Pancreas (tissue), 10 donors: ENCODE results near the gene CCDC17. TPM values are rescaled to one million over a fixed set of nuclear protein-coding genes. Genes with fewer than 3 reads are reported as not detected.

Source experiments
- ATAC-seq, 4 donors: fragments of 200-7000 bp; cut with Tn5 transposase; one replicate each; pipeline versions ENCODE4 v1.8.0 to v1.9.1; 2020; ENCODE audit warnings: mild to moderate bottlenecking in 4 of 4, moderate library complexity in 4 of 4
- DNase-seq, 6 donors: peaks; one replicate each; pipeline ENCODE4 v3.0.0-alpha.2; 2020
- FAIRE-seq: peaks from 2 replicates; lab custom pipeline; 2012; peaks lifted over from hg19 to GRCh38; lab: Jason Lieb, UNC
- H3K27ac ChIP-seq, 4 donors: fragments of 200-600 bp; sonication (generic); 1 replicate in 3 of 4; 2 replicates in 1 of 4; pipeline versions ENCODE4 v1.5.0 to v1.8.0; 2020
- H3K27me3 ChIP-seq, 4 donors: fragments of 200-600 bp; one replicate each; pipeline ENCODE4 v1.8.0; 2021
- H3K36me3 ChIP-seq, 3 donors: fragments of 200-600 bp; sonication (generic) in 1 of 3; one replicate each; pipeline versions ENCODE4 v1.5.0 to v1.8.0; 2020 to 2021
- H3K4me1 ChIP-seq, 3 donors: fragments of 200-600 bp; one replicate each; pipeline ENCODE4 v1.8.0; 2021
- H3K4me3 ChIP-seq, 4 donors: fragments of 200-600 bp; sonication (generic) in 2 of 4; one replicate each; pipeline versions ENCODE4 v1.5.0 to v1.8.0; 2020 to 2021
- H3K9me3 ChIP-seq, 4 donors: fragments of 200-600 bp; one replicate each; pipeline ENCODE4 v1.8.0; 2021
- WGBS, 2 donors: extraction: QIAGEN DNeasy Blood & Tissue Kit; methylation state at CpG; one replicate each; pipeline ENCODE4 v1.1.7; 2013; 5-methylcytosine and 5-hydroxymethylcytosine counted together
- intact Hi-C, 3 donors: fragments of 100-400 bp; cut with DNase I; formaldehyde crosslinking; loops; one replicate each; pipeline versions ENCODE4 v1.11.1 to v1.14.2; 2022
- polyA plus RNA-seq, 2 donors: library from polyadenylated mRNA; stranded (reverse); fragments of 200-250 nt; gene quantifications; one replicate each; pipeline ENCODE4 v1.2.3, GENCODE V29; 2013
- total RNA-seq, 6 donors: library from RNA; stranded (reverse); fragmentation: NEBNext Ultra II Directional in 4 of 6; extraction: Animal tissue kit (Norgen Biotek cat#: 25700) in 4 of 6; gene quantifications; one replicate each; pipeline versions ENCODE4 v1.2.1 to v1.2.4, GENCODE V29; 2021 to 2023
- TF ChIP-seq, protein P1 (sequence below), 4 donors: fragments of 200-600 bp; sonication (generic) in 3 of 4; IDR thresholded peaks; one replicate each; pipeline versions ENCODE4 v1.5.0 to v1.8.0; 2021; ENCODE audit warnings: antibody characterized with exemption in 4 of 4
- donor health status: healthy with polysubstance abuse.
- donor health status: DM: no; HTN: no; CAD: no; lungs with moderate emphysema.
- donor health status: DM: no; HTN: no; CAD: no.
- donor health status: control.
- donor health status: control.
- donor health status: Bipolar disorder and iron deficiency.
- donor health status: DM: yes; HTN: yes; CAD: no.
- donor health status: DM: no; HTN: no; CAD: no.
- donor health status: DM: no; HTN: no; CAD: no.
- donor health status: DM: yes; HTN: yes; CAD: no.

The CCDC17 gene
- total and polyA plus RNA-seq, 8 donors, result 0.64 to 2.3 (median 1.4) TPM

- no peak for DNase-seq
- Histone ChIP-seq H3K27me3 (no peaks in the 10 kb centered on the region), H3K27ac (no peak overlapping the region), H3K36me3 (no peaks in the 10 kb centered on the region), H3K4me3 (no peak overlapping the region), H3K4me1 (peaks cover 0 to 15% (median 7%) of the 10 kb centered on the region in 3 donors), H3K9me3 (no peaks in the 10 kb centered on the region)
- FAIRE-seq, result no peak
- intact Hi-C loops, result no loop called here
- TF ChIP-seq, protein P1, sequence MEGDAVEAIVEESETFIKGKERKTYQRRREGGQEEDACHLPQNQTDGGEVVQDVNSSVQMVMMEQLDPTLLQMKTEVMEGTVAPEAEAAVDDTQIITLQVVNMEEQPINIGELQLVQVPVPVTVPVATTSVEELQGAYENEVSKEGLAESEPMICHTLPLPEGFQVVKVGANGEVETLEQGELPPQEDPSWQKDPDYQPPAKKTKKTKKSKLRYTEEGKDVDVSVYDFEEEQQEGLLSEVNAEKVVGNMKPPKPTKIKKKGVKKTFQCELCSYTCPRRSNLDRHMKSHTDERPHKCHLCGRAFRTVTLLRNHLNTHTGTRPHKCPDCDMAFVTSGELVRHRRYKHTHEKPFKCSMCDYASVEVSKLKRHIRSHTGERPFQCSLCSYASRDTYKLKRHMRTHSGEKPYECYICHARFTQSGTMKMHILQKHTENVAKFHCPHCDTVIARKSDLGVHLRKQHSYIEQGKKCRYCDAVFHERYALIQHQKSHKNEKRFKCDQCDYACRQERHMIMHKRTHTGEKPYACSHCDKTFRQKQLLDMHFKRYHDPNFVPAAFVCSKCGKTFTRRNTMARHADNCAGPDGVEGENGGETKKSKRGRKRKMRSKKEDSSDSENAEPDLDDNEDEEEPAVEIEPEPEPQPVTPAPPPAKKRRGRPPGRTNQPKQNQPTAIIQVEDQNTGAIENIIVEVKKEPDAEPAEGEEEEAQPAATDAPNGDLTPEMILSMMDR (IDR thresholded peaks at IDR 0.05), result no peak
- ATAC-seq, result no peak
- WGBS, 2 donors, result 65 to 72% methylated on average over 8 of the region's 8 CpGs
These were observed 43.7 kb upstream of the CCDC17 start for GRCh38 chr1:45667321-45668111.

DNA sequence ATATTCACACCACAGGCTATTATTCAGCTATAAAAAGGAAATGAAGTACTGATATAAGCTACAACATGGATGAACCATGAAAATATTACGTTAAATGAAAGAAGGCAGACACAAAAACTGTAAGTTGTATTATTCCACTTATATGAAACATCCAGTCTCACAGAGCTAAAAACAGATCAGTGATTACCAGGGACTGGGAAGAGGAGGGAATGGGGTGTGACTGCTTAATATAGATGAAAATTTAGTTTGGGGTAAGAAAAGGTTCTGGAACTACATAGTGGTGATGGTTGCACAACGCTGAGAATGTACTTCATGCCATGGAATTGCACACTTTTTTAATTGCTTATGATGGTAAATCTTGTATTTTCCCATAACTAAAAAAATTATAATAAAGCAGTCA lies 43.0 kb upstream of the CCDC17 start:
- FAIRE-seq (no peak), DNase-seq (no peak), ATAC-seq (no peak)
- intact Hi-C loops, result no loop called here
- Histone ChIP-seq H3K4me3 (no peak overlapping the region), H3K36me3 (no peaks in the 10 kb centered on the region), H3K27me3 (no peaks in the 10 kb centered on the region), H3K9me3 (no peaks in the 10 kb centered on the region), H3K27ac (no peak overlapping the region), H3K4me1 (peaks cover 0 to 15% (median 7%) of the 10 kb centered on the region in 3 donors)
- TF ChIP-seq, protein P1 (IDR thresholded peaks at IDR 0.05), result no peak
- 89% methylated on average over 2 of the region's 2 CpGs for WGBS, 2 donors

GRCh38 chr1:45660336-45660735 lies 36.5 kb upstream of the CCDC17 start:
- Histone ChIP-seq H3K27me3 (no peaks in the 10 kb centered on the region), H3K4me1 (no peaks in the 10 kb centered on the region), H3K9me3 (no peaks in the 10 kb centered on the region), H3K36me3 (peaks cover 0 to 53% (median 4%) of the 10 kb centered on the region in 3 donors), H3K4me3 (no peak overlapping the region), H3K27ac (no peak overlapping the region)
- FAIRE-seq, result no peak
- 47 to 55% methylated on average over 2 of the region's 2 CpGs for WGBS, 2 donors
- DNase-seq, result no peak
- ATAC-seq, result no peak
- TF ChIP-seq, protein P1 (IDR thresholded peaks at IDR 0.05), result no peak
- intact Hi-C loops, result no loop called here

GRCh38 chr1:45659222-45659621 lies 35.4 kb upstream of the CCDC17 start:
- TF ChIP-seq, protein P1 (IDR thresholded peaks at IDR 0.05), result no peak
- ATAC-seq (no peak), DNase-seq (no peak), FAIRE-seq (no peak)
- Histone ChIP-seq H3K9me3 (no peaks in the 10 kb centered on the region), H3K4me3 (no peak overlapping the region), H3K4me1 (no peaks in the 10 kb centered on the region), H3K36me3 (peaks cover 0 to 63% (median 4%) of the 10 kb centered on the region in 3 donors), H3K27me3 (no peaks in the 10 kb centered on the region), H3K27ac (no peak overlapping the region)
- 97 to 100% methylated on average over 2 of the region's 2 CpGs for WGBS, 2 donors
- intact Hi-C loops, result no loop called here

DNA sequence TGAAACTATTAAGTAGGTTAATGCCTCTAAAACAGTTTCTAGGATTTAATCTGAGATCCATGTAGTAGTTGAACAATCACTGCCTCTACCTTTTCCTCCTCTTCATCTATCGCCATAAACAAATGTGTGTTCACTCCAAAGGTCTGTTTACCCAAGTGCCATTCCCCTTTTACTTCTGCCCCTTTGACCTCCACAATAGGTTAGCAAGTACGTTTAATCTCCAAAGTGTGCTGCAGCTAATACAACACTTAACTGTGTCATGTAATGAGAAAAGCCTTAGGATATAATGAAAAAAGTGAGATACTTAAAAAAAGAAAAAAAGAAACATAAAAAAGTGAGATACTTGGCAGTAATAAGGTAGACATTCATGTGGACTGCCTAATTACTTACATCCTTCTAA lies 34.3 kb upstream of the CCDC17 start:
- FAIRE-seq (no peak), DNase-seq (no peak), ATAC-seq (no peak)
- Histone ChIP-seq H3K4me1 (no peaks in the 10 kb centered on the region), H3K4me3 (no peak overlapping the region), H3K27ac (no peak overlapping the region), H3K27me3 (no peaks in the 10 kb centered on the region), H3K9me3 (no peaks in the 10 kb centered on the region), H3K36me3 (peaks cover 3 to 68% (median 4%) of the 10 kb centered on the region in 3 donors)
- TF ChIP-seq, protein P1 (IDR thresholded peaks at IDR 0.05), result no peak
- intact Hi-C loops, result no loop called here
- 20 to 34% methylated on average over 2 of the region's 2 CpGs for WGBS, 2 donors
